Stimulated activated CD4-positive, alpha-beta T cell treated with anti-CD3 and anti-CD28 coated beads, Interleukin-4, amount 100 ng/mL, for 1 hour (primary cell): ENCODE measurements around the gene RCN2.
A peak's percentile ranks its signal among the peaks of the same experiment; 100 is the strongest.

Source experiments
- DNase-seq: peaks from one replicate; pipeline ENCODE4 v3.0.0-alpha.2; 2020

The RCN2 gene

GRCh38 chr15:76996076-76996525 is 64.6 kb downstream of the RCN2 start:
- no peak for DNase-seq

GRCh38 chr15:76996526-76997401 is 65.2 kb downstream of the RCN2 start:
- peak; percentile 68 for DNase-seq

GRCh38 chr15:76998663-76999285 is 67.2 kb downstream of the RCN2 start:
- no peak for DNase-seq

DNA sequence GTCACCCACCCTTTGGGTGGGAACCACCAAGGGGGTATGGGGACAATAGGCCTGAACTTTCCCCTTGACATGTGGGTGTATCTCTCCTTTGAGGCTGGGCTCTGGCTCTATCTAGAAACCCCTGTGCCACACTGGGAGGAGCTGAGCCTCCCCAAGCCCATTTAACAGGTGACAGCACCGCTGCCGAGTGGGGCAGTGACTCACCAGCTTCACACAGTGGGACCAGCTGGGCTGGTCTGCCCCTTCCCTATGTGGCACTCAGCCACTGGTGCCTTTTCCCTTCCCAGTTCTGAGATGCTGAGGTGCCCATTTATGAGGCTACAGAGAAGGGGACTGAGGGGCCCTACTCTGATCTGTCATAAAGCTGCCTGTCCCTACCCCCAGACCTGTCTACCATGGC is 68.4 kb downstream of the RCN2 start:
- no peak for DNase-seq

DNA sequence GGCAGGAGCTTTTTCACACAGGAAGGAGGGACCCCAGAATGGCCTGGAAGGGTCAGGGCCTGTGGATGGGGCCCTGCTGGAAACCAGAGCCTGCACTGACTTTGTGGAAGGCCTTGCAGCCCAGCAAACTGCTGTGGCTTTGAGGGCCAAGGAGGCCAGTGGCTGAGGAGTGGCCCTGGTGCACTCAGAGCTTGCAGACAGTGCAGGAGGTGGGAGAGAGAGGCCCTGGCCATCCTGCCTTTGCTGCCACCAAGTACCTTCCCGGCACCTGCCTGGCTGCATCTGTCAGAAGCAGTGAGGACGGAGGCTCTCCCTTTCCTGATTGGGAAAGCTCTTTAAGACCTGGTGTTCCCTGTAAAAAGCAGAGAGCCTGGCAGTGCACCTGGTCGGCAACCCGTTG is 69.8 kb downstream of the RCN2 start:
- DNase-seq: no peak

- DNase-seq: no peak
These were observed 70.4 kb downstream of the RCN2 start for GRCh38 chr15:77001966-77002365.

DNA sequence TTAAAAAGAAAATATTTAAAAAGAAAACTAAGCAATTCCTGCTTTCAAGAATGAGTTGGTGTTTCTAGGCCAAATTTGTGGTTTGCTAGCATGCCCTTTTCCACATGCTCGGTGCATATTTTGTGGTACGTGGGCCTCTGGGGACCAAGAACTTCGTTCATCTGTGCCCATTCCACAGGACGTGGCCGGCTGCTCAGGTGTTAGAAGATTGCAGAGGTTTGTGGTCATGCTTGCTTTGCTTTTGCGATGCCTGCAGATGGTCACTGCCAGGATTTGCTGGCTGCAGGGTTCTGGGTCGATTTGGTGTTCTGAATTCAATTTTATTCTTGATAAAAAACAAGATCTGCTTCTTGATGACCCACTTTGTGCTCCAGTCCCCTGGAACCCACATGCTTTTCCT is 70.9 kb downstream of the RCN2 start:
- no peak for DNase-seq

- DNase-seq: peak; percentile 64
These were observed 71.7 kb downstream of the RCN2 start for GRCh38 chr15:77002954-77003912.
